HFF-Myc (cell line): Measurements from ENCODE around the gene MRC1.
"Not testable (repeated sequence)": the region's sequence is repeated elsewhere in the genome, so short reads cannot be mapped to it uniquely, and the experiment has no call there.

Source experiments
- DNase-seq: peaks from one replicate; pipeline ENCODE4 v3.0.0-alpha.2; 2011; ENCODE audit warnings: low read depth; ENCODE audit errors: extremely low read depth
- H3K4me3 ChIP-seq: replicated peaks from 2 replicates; pipeline ENCODE4 v1.5.1; 2011; ENCODE audit warnings: low read depth, mild to moderate bottlenecking, control low read depth, low read length
- TF ChIP-seq, protein P1 (sequence below): IDR thresholded peaks from 2 replicates; pipeline ENCODE4 v1.5.1; 2012; ENCODE audit warnings: mild to moderate bottlenecking, low read depth, low read length, control low read depth; ENCODE audit errors: missing control alignments

MRC1 gene

DNA sequence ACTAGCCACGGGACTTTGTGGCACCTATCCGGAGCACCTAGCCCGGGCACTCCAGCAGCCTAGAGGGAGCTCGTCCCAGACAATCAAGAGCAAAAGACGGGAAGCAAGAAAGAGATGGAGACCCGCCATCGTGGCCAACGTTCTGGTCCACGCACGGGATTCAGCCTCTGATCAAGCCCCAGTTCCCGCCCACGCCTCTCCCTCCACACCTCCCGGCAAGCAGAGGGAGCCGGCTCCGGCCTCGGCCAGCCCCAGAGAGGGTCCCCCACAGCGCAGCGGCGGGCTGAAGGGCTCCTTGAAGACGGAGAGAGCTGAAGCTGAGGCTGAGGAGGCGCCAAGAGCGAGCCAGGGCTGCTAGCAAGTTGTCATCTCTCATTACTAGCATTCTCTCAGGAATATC is 141.6 kb downstream of the MRC1 start:
- H3K4me3 ChIP-seq, result no peak overlapping the region
- TF ChIP-seq, protein P1, sequence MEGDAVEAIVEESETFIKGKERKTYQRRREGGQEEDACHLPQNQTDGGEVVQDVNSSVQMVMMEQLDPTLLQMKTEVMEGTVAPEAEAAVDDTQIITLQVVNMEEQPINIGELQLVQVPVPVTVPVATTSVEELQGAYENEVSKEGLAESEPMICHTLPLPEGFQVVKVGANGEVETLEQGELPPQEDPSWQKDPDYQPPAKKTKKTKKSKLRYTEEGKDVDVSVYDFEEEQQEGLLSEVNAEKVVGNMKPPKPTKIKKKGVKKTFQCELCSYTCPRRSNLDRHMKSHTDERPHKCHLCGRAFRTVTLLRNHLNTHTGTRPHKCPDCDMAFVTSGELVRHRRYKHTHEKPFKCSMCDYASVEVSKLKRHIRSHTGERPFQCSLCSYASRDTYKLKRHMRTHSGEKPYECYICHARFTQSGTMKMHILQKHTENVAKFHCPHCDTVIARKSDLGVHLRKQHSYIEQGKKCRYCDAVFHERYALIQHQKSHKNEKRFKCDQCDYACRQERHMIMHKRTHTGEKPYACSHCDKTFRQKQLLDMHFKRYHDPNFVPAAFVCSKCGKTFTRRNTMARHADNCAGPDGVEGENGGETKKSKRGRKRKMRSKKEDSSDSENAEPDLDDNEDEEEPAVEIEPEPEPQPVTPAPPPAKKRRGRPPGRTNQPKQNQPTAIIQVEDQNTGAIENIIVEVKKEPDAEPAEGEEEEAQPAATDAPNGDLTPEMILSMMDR, result no peak
- no peak for DNase-seq

DNA sequence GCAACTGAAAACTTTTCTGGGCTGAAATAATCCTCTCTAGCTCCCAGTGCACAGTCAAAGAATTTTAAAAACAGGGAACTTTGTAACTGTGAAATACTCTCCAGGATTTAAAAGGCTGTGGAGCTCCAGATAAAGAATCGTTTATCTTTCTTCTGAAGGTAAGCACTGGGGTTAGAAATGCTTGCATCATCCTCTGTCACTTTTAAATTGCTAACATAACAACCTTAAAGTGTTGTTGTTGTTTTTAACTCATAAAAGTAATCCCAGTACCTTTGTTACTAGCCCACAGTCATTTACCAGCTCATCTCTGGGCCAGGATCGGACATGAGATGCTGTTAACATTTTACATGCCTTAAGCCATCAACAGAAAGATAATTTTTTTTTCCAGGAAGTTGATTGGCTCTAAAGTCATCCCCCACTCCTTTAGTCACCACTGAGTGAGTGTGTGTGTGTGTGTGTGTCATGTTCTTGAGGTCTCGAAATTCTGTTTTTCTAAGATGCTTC is 142.8 kb downstream of the MRC1 start, which contains the start of gene SLC39A12:
Gene SLC39A12, plus strand, starts transcription at position 51 of the 504 bp plus-strand sequence. CDS start 1,359 bp downstream, outside the sequence.
- no peak within 1 kb of the TSS for H3K4me3 ChIP-seq
- TF ChIP-seq, protein P1, result no peak
- DNase-seq, result peak; percentile 2

DNA sequence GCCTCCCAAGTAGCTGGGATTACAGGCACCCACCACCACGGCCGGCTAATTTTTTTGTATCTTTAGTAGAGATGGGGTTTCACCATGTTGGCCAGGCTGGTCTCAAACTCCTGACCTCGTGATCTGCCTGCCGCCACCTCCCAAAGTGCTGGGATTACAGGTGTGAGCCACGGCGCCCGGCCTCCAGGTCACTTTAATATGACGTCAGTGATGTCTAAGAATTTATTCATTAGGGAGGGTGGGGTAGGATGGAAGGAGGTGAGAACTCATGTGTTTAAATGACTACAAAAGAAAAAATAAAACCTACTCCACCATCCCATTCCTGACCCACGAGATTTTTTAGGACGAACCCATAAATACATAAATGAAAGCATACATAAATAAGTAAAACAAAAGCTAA is 145.2 kb downstream of the MRC1 start:
- DNase-seq, H3K4me3 ChIP-seq: not testable (repeated sequence)

DNA sequence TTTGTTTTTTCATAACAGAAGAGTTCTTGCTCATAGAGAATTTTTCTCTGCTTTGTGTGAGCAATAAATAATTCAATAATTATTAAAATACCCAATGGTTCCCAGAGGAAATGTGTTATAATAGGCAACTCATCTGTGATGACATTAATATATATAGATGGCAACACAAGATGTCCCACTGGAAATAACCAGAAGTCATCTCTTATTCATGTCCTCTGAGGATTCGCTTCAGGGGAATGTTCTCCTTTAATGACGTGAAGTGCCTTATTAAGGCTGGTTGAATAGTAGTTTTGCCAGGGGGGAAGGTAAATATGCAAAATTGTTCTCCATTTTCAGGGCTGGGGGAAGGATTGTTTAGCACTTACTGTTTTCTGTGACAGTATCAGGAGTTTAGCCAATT is 145.7 kb downstream of the MRC1 start:
- DNase-seq, result no peak
- H3K4me3 ChIP-seq, result no peak overlapping the region

DNA sequence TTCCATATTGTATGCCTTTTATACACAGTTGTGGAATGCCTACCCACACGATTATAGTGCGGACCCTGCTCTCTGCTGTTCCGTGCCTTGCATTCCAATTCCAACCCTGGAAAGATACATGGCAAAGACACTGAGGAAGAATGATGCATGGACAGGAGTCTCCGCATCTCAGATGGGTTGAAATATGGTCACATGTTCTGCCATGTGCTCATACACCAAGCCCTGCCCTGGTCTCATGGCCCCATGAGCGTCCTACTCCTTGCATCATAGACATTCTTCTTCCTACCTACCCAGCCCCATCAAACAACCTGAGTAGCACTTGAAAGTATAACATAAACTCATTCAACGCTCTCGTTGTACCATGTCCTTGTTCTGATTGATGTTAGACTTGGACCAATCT is 148.9 kb downstream of the MRC1 start:
- TF ChIP-seq, protein P1, result no peak
- no peak for DNase-seq

More for the DNA sequence above, 145.7 kb downstream of the MRC1 start:
- TF ChIP-seq, protein P1, result no peak

DNA sequence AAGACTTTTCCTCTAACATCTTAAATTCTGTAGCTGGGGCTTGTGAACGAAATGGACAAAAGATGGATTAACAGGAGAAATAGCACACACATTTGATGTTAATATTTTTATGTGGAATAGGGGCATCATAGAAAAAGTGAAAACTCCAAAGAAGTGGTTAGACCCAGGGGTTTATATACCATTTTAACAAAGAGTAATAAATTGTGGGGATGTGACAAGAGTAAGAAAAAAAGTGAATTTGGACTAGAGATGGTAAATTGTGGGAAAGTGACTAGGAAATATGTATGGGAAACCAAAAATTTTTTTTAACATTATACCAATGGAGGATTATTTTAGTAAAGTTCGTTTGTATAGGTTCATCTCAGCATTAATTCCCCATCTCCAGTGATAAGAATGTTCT is 150.7 kb downstream of the MRC1 start:
- no peak overlapping the region for H3K4me3 ChIP-seq
- no peak for DNase-seq
- TF ChIP-seq, protein P1, result no peak

More for the DNA sequence above, 148.9 kb downstream of the MRC1 start:
- no peak overlapping the region for H3K4me3 ChIP-seq
